22Rv1 (cell line): ENCODE results near the gene PEX14.

Experiments
- H3K27ac ChIP-seq: fragments of 450-650 bp; 2 replicates; pipeline ENCODE4 v1.5.1; 2017
- ZFX ChIP-seq: fragments of 450-650 bp; IDR thresholded peaks from 2 replicates; pipeline ENCODE4 v1.6.1; 2017; ENCODE audit warnings: antibody characterized with exemption, borderline replicate concordance
- TF ChIP-seq, protein P1 (sequence below): fragments of 450-650 bp; IDR thresholded peaks from 2 replicates; pipeline ENCODE4 v1.5.1; 2017; ENCODE audit warnings: mild to moderate bottlenecking

PEX14 gene, protein sequence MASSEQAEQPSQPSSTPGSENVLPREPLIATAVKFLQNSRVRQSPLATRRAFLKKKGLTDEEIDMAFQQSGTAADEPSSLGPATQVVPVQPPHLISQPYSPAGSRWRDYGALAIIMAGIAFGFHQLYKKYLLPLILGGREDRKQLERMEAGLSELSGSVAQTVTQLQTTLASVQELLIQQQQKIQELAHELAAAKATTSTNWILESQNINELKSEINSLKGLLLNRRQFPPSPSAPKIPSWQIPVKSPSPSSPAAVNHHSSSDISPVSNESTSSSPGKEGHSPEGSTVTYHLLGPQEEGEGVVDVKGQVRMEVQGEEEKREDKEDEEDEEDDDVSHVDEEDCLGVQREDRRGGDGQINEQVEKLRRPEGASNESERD

DNA sequence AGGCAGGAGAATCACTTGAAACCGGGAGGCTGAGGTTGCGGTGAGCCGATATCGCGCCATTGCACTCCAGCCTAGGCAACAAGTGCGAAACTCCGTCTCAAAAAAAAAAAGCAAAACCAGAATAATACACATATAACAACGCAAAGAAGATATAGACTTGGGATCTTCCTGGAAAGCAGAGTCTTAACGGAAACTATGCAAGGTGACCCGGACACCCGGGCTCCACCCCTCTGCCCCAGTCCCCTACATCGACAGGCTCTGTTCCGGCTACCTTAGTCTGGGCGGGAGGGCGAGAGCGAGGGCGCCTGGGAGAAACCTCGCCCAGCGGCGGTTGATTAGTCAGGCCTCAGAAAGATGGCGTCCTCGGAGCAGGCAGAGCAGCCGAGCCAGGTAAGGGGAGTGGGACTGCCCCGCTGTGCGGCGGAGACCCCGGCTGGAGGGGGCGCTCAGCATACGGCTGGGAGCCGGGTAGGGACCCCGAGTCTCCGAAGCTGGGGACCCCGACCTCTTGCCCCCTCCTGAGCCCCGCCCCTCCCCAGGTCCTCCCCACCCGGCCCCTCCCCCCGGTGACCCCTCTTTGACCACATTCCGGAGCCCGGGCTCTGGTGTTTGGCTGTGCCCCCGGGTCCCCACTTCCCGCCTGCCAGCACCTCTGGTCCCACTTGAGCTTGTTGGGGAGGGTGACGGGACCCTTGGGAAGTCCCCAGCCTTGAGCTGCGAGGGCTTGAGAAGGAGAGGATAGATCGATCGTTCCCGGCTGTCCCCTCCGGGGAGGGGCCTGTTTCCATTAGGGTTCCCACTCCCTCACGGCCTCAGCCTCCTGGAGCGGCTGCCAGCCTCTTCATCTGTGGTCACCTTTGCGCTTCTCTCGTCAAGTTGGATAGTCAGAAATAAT is at the start of gene PEX14:
TSS of gene PEX14 (plus strand) at position 338 of the 895 bp plus-strand sequence. CDS start at position 355, 17 bp downstream.
- no peak for TF ChIP-seq ZFX
- TF ChIP-seq, protein P1, sequence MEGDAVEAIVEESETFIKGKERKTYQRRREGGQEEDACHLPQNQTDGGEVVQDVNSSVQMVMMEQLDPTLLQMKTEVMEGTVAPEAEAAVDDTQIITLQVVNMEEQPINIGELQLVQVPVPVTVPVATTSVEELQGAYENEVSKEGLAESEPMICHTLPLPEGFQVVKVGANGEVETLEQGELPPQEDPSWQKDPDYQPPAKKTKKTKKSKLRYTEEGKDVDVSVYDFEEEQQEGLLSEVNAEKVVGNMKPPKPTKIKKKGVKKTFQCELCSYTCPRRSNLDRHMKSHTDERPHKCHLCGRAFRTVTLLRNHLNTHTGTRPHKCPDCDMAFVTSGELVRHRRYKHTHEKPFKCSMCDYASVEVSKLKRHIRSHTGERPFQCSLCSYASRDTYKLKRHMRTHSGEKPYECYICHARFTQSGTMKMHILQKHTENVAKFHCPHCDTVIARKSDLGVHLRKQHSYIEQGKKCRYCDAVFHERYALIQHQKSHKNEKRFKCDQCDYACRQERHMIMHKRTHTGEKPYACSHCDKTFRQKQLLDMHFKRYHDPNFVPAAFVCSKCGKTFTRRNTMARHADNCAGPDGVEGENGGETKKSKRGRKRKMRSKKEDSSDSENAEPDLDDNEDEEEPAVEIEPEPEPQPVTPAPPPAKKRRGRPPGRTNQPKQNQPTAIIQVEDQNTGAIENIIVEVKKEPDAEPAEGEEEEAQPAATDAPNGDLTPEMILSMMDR: no peak
- peak within 1 kb of the TSS; percentile 71 for H3K27ac ChIP-seq

DNA sequence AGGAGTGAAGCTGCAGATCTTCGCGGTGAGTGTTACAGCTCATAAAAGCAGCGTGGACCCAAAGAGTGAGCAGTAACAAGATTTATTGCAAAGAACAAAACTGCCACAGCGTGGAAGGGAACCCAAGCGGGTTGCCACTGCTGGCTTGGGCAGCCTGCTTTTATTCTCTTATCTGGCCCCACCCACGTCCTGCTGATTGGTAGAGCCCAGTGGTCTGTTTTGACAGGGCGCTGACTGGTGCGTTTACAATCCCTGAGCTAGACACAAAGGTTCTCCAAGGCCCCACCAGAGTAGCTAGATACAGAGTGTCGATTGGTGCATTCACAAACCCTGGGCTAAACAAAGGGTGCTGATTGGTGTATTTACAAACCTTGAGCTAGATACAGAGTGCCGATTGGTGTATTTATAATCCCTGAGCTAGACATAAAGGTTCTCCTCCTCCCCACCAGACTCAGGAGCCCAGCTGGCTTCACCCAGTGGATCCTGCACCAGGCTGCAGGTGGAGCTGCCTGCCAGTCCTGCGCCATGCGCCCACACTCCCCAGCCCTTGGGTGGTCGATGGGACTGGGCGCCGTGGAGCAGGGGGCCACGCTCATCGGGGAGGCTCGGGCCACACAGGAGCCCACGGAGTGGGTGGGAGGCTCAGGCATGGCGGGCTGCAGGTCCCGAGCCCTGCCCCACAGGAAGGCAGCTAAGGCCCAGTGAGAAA is 48.8 kb upstream of the PEX14 start:
- peak overlapping the region; percentile 68 for H3K27ac ChIP-seq

DNA sequence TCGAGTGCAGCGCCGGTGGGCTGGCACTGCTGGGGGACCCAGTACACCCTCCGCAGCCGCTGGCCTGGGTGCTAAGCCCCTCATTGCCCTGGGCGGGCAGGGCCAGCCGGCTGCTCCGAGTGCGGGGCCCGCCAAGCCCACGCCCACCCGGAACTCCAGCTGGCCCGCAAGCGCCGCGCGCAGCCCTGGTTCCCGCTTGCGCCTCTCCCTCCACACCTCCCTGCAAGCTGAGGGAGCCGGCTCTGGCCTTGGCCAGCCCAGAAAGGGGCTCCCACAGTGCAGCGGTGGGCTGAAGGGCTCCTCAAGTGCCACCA is 48.3 kb upstream of the PEX14 start:
- peak overlapping the region; percentile 68; the same call in 1 of the 2 replicates for H3K27ac ChIP-seq

DNA sequence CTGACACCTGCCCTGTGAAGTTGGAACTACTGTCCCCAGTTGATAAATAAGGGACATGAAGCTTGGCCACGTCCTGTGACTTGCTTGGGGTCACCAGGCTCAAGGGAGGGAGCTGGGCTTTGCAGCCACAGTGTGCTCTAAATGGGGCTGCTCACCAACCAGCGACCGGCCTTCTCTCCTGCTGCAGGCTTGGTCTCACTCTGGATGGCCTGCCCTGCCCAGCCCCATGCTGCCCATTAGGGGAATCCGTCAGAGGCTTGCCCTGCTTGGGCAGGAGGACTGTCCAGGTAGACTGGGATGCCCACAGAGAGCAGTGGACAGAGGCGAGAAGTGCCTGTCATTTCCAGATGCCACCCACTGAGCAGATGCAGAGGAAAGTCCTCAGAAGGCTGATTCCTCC is 45.8 kb upstream of the PEX14 start:
- no peak for TF ChIP-seq ZFX
- H3K27ac ChIP-seq: peak overlapping the region; percentile 12; the same call in 1 of the 2 replicates

DNA sequence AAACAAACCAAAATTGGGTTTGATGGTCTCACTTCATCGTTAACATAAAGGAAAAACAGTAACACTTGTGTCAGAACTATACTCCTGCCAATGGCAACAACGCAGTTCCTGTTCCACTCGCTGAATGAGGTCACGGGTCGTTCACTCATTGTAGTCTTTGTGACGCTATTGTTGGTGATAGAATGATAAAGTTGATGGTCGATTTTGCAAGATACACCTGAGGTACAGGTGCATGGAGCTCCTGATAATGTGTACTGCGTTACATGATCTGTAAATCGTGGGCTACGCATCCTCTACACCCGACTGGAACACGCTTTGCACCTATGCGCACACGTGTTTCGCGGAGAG is 44.9 kb upstream of the PEX14 start:
- H3K27ac ChIP-seq: peak overlapping the region; percentile 78
- no peak for TF ChIP-seq ZFX
- TF ChIP-seq, protein P1: no peak

DNA sequence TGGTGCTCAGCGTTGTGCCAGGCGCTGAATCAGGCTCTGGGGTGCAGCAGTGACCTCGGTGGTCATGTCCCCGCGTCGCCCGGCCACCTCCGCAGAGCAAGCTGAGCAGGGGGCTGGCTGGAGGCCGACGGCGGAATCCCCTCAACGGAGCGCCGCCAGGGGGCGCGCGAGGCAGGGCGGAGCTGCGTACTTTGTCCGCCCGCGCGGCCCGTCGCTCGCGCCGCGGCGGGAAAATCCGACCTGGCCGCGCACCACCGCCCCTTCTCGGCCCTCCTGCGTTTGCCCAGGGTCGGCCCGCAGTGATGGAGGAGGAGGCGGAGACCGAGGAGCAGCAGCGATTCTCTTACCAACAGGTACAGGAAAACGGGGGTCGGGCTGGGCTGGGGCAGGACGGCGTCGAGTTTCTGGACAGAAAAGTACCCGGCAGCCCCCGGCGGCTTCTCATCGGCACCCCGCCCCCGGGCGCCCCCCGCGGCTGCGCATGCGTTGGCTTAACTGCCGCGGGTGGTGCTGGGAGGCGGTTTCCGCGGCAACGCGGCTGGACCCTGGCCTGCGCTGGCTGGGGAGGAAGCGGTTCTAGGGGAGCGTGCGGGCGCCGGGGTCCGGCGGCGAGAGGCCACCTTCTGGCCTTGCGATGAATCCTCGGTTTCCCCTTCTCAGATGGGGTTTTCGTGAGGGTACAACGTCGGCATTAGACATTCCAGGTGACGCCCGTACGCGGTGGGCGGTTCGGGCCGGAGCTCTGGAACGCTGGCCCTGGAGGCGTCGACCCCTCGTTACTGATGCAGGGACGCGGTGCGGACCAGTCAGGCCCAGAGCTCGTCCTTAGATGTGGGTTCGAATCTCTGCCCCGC is 44.3 kb upstream of the PEX14 start, which contains the start of gene CENPS:
TSS of gene CENPS (plus strand) at position 218 of the 854 bp plus-strand sequence. CDS start at position 303, 85 bp downstream.
- peak within 1 kb of the TSS; percentile 78 for H3K27ac ChIP-seq
- no peak for TF ChIP-seq ZFX
- TF ChIP-seq, protein P1: peak; percentile 97

DNA sequence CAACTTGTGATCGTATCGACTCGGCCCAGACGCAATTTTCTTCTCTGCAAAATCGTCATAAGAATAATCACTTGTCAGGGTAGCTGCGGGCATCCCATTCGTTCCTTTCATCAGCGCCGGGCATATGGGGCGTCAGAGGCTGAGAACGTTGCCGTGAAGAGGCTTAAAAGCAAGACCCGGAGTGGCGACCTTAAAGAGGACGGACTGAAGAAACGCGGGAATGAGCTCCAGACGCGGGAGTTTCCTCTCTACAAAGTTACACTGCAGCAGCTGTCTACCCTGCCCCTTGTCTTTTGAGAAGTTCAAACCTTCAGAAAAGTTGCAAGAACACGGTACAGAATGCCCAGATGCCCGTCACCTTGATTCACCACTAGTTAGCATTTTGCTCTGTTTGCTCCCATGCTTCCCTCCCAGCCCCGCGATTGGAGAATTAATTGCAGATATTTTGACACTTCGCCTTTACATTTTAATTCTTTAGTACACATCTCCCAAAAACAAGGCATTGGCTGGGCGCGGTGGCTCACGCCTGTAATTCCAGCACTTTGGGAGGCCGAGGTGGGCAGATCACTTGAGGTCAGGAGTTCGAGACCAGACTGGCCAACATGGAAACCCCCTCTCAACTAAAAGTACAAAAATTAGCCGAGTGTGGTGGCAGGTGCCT is 43.5 kb upstream of the PEX14 start:
- peak overlapping the region; percentile 78 for H3K27ac ChIP-seq
- TF ChIP-seq, protein P1: no peak
- no peak for TF ChIP-seq ZFX
